ENCODE measurements around the gene C19orf47.

The C19orf47 gene, protein sequence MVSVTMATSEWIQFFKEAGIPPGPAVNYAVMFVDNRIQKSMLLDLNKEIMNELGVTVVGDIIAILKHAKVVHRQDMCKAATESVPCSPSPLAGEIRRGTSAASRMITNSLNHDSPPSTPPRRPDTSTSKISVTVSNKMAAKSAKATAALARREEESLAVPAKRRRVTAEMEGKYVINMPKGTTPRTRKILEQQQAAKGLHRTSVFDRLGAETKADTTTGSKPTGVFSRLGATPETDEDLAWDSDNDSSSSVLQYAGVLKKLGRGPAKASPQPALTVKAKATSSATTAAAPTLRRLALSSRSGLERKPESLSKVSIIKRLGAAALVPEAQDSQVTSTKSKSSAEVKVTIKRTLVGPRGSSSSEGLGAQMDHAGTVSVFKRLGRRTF

DNA sequence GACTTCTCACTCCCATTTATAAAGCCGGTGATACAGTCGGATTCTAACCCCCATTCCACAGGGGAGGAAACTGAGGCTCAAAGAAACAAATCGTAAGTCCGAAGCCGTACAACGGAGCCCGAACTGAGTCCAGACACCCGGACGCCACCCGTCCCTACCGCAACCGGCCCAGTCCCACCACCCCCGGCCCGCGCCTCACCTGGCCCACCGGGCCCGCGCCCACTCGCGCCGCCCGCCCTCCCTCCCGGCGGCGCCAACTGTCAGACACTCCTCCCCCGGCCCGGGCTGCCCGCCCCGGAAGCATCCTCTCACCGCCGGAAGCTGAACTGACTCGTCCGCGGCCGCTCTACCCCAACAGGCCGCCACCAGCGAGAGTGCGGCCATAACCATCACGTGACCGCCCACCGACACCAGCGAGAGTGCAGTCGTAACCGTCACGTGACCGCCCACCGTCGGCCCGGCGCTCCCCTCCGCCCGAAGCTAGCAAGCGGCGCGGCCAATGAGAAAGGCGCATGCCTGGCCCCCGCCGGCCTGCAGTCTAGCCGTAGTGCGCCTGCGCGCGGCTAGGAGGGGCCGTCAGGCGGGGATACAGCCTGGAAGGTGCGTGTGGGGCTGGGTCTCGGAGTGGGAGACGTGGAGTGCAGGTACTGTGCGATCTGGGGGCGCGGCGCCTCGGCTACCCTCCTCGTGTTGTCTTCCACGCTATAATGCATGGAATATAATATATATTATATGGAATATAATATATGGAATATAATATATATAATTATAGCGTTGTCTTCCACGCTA lies at the start of gene C19orf47, which contains the start of gene PLD3:
C19orf47 (minus strand) TSS at position 273 of the 789 bp plus-strand sequence. CDS start 6,540 bp downstream, outside the sequence.
PLD3 (plus strand) TSS at position 571 of the 789 bp plus-strand sequence. CDS start 17,789 bp downstream, outside the sequence.
- Histone ChIP-seq H3K4me3 (ENCODE audit: low read length) (peak within 1 kb of the TSS; percentile 98), H3K9me3 (ENCODE audit: control insufficient read depth, low read length) (no peaks in the 10 kb centered on the region), H3K9ac (ENCODE audit: low read length) (peak within 1 kb of the TSS; percentile 89), H3K27me3 (replicated peaks; ENCODE audit: control insufficient read depth, insufficient read depth, low read length) (no peaks in the 10 kb centered on the region), H3K36me3 (ENCODE audit: control insufficient read depth, insufficient read depth, low read length, severe bottlenecking) (no peaks in the 10 kb centered on the region), H3K4me1 (ENCODE audit: control insufficient read depth, insufficient read depth, low read length) (peaks cover 15% of the 10 kb centered on the region)
- DNase-seq (ENCODE audit: low read depth), result peak; percentile 100

DNA sequence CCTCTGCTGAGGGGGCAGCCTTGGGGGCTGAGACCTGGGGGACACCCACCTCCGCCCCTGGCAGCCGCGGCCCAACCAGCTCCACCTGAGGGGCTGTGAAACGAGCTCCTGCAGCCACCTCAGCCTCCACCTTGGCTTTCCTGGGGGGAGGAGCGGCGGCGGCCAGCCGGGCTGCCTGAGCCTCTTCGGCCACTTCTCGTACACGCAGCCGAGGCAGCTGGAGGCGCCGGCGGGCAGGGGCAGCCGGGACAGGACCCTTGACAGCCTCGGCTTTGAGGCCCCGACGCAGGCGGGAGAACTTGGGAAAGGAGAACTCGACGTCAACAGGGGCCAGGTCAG lies 49.3 kb upstream of the C19orf47 start:
- Histone ChIP-seq H3K4me3 (ENCODE audit: low read length) (no peak overlapping the region), H3K9ac (ENCODE audit: low read length) (no peak overlapping the region), H3K9me3 (ENCODE audit: control insufficient read depth, low read length) (no peaks in the 10 kb centered on the region), H3K27me3 (replicated peaks; ENCODE audit: control insufficient read depth, insufficient read depth, low read length) (no peaks in the 10 kb centered on the region), H3K36me3 (ENCODE audit: control insufficient read depth, insufficient read depth, low read length, severe bottlenecking) (no peaks in the 10 kb centered on the region), H3K4me1 (ENCODE audit: control insufficient read depth, insufficient read depth, low read length) (peaks cover 5% of the 10 kb centered on the region)
- DNase-seq (ENCODE audit: low read depth), result no peak

DNA sequence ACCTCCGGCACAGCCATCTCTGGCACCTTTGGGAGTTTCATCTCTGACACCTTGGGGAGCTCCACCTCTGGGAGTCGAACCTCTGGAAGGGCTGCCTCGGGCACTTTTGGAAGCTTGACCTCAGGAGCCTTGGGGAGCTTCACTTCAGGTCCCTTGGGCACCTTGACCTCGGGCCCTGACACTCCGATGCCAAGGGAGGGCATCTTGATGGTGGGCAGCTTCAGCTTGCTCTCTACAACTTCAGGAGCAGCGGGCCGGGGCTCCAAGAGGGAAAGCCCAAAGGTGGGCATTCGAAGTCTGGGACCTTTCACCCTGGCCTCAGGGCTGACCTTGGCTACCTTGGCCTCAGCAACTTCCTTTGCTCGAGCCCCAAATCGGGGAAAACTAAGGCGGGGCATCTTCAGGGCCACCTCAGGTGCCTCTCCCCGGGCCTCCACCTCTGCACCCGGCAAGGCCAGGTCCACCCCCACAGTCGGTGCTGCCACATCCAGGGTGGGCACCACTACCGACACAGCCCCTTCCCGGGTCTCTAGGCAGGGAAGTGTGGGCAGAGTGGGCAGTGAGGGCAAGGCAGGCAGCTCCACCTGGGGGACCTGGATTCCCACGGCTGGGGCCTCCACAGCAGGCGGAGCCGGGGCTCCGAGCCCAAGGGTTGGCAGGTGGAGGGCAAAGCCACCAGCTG lies 48.8 kb upstream of the C19orf47 start:
- Histone ChIP-seq H3K9me3 (ENCODE audit: control insufficient read depth, low read length) (no peaks in the 10 kb centered on the region), H3K4me3 (ENCODE audit: low read length) (no peak overlapping the region), H3K4me1 (ENCODE audit: control insufficient read depth, insufficient read depth, low read length) (peaks cover 5% of the 10 kb centered on the region), H3K9ac (ENCODE audit: low read length) (no peak overlapping the region), H3K27me3 (replicated peaks; ENCODE audit: control insufficient read depth, insufficient read depth, low read length) (no peaks in the 10 kb centered on the region), H3K36me3 (ENCODE audit: control insufficient read depth, insufficient read depth, low read length, severe bottlenecking) (no peaks in the 10 kb centered on the region)
- no peak for DNase-seq (ENCODE audit: low read depth)

DNA sequence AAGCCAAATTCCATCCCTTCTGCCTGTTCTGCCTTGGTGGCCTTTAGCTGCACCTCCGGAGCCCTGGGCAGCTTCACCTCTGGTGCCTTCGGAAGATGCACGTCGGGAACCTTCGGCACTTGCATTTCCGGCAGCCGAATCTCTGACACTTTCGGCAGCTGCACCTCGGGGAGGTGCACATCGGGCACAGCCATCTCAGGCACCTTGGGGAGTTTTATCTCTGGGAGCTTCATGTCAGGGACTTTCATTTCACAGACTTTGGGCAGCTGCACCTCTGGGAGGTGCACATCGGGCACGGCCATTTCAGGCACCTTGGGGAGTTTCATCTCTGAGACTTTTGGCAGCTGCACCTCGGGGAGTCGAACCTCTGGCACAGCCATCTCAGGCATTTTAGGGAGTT lies 47.8 kb upstream of the C19orf47 start:
- no peak for DNase-seq (ENCODE audit: low read depth)
- no peak overlapping the region for H3K9ac ChIP-seq (ENCODE audit: low read length)
- H3K4me1 ChIP-seq (ENCODE audit: control insufficient read depth, insufficient read depth, low read length), result peaks cover 5% of the 10 kb centered on the region
- H3K4me3 ChIP-seq (ENCODE audit: low read length), result no peak overlapping the region
- no peaks in the 10 kb centered on the region for H3K27me3 ChIP-seq (replicated peaks; ENCODE audit: control insufficient read depth, insufficient read depth, low read length)
- no peaks in the 10 kb centered on the region for H3K9me3 ChIP-seq (ENCODE audit: control insufficient read depth, low read length)
- H3K36me3 ChIP-seq (ENCODE audit: control insufficient read depth, insufficient read depth, low read length, severe bottlenecking), result no peaks in the 10 kb centered on the region

DNA sequence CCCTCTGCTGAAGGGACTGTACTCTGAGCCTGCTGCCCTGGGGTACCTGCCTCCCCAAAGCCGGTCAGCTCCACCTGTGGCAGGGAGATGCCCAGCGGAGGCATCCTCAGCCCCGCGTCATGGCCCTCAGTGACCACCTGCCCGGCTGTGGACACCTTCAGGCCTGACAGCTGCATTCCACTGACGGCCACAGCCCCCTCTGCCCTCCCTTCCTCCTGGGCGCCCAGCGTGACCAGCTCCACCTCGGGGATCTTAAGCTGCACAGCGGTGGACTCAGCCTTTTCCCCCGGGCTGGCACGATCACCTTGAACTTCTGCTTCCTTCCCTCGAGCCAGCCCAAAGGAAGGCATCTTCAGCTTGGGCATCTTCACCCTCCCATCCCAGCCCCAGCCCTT lies 46.6 kb upstream of the C19orf47 start:
- Histone ChIP-seq H3K4me3 (ENCODE audit: low read length) (no peak overlapping the region), H3K4me1 (ENCODE audit: control insufficient read depth, insufficient read depth, low read length) (no peaks in the 10 kb centered on the region), H3K27me3 (replicated peaks; ENCODE audit: control insufficient read depth, insufficient read depth, low read length) (no peaks in the 10 kb centered on the region), H3K9ac (ENCODE audit: low read length) (no peak overlapping the region), H3K9me3 (ENCODE audit: control insufficient read depth, low read length) (no peaks in the 10 kb centered on the region), H3K36me3 (ENCODE audit: control insufficient read depth, insufficient read depth, low read length, severe bottlenecking) (no peaks in the 10 kb centered on the region)
- no peak for DNase-seq (ENCODE audit: low read depth)

DNA sequence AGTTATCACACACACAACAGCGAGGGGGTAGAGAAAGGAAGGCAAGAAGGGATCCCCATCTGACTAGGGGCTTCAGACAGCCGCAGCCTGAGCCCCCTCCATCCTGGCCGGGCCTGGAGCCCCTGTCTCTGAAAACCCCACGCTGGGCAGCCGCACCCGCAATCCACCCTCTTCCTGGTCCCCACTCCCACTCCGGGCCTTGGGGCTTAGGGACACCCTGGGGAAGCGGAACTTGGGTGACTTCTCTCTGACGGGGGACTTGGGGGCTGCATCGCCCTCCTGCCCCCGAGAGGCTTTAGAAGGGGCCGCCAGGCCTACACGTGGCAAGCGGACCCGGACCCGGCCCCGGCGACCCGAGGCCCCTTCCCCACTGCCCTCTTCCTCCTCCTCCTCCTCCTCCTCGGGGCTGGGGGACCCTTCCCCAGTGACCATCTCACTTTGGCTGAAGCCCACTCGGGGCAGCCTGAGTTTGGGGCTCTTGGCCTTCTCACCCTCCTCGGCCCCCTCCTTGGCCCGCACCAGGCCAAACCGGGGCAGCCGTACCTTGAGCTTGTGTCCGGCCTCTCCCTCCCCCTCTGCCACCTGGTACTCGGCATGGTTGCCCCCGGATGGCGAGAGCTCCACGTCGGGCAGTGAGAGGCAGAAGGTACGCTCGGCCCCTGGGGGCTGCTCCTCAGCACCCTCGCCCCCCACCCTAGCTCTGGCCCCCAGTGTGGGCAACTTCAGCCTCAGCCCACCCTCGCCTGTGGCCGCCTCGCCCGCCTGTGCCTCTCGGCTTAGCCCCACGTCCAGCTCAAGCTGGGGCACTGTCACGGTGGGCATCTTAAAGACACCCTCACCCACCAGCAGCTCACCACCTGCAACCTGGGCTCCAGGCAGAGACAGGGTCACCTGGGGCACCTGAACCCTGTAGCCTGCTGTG lies 46.0 kb upstream of the C19orf47 start:
- no peaks in the 10 kb centered on the region for H3K9me3 ChIP-seq (ENCODE audit: control insufficient read depth, low read length)
- no peak overlapping the region for H3K9ac ChIP-seq (ENCODE audit: low read length)
- DNase-seq (ENCODE audit: low read depth), result no peak
- H3K4me1 ChIP-seq (ENCODE audit: control insufficient read depth, insufficient read depth, low read length), result no peaks in the 10 kb centered on the region
- no peaks in the 10 kb centered on the region for H3K36me3 ChIP-seq (ENCODE audit: control insufficient read depth, insufficient read depth, low read length, severe bottlenecking)
- no peak overlapping the region for H3K4me3 ChIP-seq (ENCODE audit: low read length)
- no peaks in the 10 kb centered on the region for H3K27me3 ChIP-seq (replicated peaks; ENCODE audit: control insufficient read depth, insufficient read depth, low read length)

DNA sequence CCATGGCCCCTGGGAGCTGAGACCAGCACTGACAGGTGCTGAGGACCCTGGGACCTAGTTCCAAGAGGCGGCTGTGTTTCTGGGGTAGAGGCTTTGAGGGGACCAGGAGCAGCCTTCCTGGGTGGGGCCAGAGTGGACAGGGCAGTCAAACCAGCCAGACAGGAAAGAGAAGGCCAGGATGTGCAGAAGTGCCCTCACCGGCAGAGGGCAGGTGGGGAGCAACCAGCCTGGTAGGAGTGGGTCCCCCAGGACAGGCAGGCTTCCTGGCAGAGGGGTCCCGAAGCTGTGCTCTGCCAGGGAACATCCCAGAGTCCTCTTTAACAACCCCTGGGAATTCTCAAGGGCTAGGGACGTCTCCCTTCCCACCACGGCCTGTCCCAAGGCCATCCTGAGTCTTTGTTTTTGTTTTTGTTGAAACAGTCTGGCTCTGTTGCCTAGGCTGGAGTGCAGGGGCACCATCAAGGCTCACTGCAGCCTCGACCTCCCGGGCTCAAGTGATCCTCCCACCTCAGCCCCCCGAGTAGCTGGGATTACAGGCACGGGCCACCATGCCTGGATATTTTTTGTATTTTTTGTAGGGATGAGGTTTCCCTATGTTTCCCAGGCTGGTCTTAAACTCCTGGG lies 44.8 kb upstream of the C19orf47 start:
- Histone ChIP-seq H3K27me3 (replicated peaks; ENCODE audit: control insufficient read depth, insufficient read depth, low read length) (no peaks in the 10 kb centered on the region), H3K4me3 (ENCODE audit: low read length) (no peak overlapping the region), H3K4me1 (ENCODE audit: control insufficient read depth, insufficient read depth, low read length) (no peaks in the 10 kb centered on the region), H3K9me3 (ENCODE audit: control insufficient read depth, low read length) (no peaks in the 10 kb centered on the region), H3K9ac (ENCODE audit: low read length) (no peak overlapping the region), H3K36me3 (ENCODE audit: control insufficient read depth, insufficient read depth, low read length, severe bottlenecking) (no peaks in the 10 kb centered on the region)
- DNase-seq (ENCODE audit: low read depth), result no peak

DNA sequence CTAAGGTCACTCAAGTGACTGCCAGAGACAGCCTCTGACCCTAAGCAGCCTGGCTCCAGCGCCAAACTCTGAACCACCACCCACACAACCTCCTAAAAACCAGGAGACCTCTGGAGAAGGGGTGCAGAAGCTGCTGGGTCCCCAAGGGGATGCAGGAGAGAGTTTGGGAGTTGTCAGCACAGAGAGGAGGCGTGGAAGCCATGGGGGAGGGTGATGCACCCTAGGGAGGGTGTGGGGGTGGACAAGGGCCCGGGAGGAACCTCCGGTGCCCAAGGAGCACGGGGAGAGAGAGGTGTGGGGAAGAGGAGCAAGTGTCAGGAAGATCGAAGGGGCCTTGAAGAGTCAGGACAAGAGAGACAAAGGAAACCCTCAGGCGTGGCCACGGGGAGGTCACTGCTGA lies 43.9 kb upstream of the C19orf47 start:
- Histone ChIP-seq H3K4me1 (ENCODE audit: control insufficient read depth, insufficient read depth, low read length) (no peaks in the 10 kb centered on the region), H3K36me3 (ENCODE audit: control insufficient read depth, insufficient read depth, low read length, severe bottlenecking) (no peaks in the 10 kb centered on the region), H3K27me3 (replicated peaks; ENCODE audit: control insufficient read depth, insufficient read depth, low read length) (no peaks in the 10 kb centered on the region), H3K9ac (ENCODE audit: low read length) (no peak overlapping the region), H3K4me3 (ENCODE audit: low read length) (no peak overlapping the region), H3K9me3 (ENCODE audit: control insufficient read depth, low read length) (no peaks in the 10 kb centered on the region)
- DNase-seq (ENCODE audit: low read depth), result no peak

DNA sequence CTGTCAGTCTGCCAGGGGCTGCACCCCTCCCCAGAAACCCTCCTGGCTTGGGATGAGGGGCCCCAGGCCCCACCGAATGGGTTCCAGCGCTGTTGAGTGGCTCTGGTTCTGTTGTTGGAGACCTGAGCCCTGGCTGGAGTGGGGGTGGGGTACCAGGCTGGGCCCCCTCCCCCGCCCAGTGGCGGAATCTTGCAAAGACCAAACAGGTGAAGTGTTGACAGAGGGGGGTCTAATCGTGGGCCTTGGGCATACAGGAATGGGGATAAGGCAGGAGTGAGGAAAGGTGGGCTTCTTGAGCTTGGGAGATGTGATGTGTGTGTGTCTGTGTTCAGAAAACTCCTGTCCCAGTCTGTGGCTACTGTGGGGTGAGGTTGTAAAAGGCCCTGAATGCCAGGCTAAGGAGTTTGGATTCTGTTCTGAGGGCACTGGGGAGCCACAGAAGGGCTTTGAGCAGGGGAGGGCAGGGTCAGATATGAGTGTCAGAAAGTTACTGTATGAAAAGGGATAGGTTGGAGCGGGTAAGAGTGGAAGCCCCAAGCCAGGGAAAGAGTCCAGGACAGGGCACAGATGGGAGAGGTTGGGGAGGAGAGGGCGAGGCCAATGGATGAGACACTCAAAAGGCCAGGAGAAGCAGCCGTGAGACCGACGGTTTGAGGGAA lies 42.0 kb upstream of the C19orf47 start, which contains the start of gene HIPK4:
HIPK4 (minus strand) TSS at position 98 of the 659 bp plus-strand sequence. CDS start 279 bp downstream, outside the sequence.
- DNase-seq (ENCODE audit: low read depth), result no peak
- no peak within 1 kb of the TSS for H3K9ac ChIP-seq (ENCODE audit: low read length)
- no peaks in the 10 kb centered on the region for H3K27me3 ChIP-seq (replicated peaks; ENCODE audit: control insufficient read depth, insufficient read depth, low read length)

More for the DNA sequence above, 42.0 kb upstream of the C19orf47 start, which contains the start of gene HIPK4:
- Histone ChIP-seq H3K9me3 (ENCODE audit: control insufficient read depth, low read length) (no peaks in the 10 kb centered on the region), H3K4me3 (ENCODE audit: low read length) (no peak within 1 kb of the TSS), H3K4me1 (ENCODE audit: control insufficient read depth, insufficient read depth, low read length) (no peaks in the 10 kb centered on the region), H3K36me3 (ENCODE audit: control insufficient read depth, insufficient read depth, low read length, severe bottlenecking) (no peaks in the 10 kb centered on the region)
